Measurements from ENCODE around the gene TMF1.

DNA sequence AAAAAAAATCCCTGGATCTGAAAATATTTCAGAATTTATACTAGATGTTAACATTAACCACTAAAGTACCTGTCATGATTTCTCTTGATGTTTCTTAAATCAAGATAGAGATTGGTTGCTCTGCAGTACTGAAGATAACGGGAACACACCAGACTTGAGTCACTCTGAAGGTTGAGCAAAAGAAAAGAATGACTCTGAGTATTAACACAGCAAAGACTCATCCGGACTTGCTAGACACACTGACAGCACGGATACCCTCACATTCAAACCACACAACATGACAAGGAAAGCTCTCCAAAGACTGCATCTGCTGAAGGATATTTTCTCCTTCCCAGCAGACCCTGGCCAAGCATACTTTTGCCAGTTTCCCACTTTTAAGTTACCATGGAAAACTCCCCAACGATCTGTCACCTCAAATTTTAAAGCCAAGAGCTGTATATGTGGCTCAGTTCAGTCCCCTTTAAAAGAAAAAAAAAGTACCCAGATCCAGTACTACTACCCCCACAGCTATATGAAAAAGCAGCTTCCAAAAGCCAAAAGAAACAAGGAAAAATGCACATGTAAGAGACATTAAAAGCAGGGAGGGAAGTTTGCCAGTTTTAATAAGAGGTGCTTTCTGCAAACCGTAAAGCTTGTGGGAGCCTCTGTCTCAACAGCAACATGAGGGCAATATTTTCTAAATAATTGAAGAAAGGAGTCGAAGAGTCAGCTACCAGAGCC is 46.9 kb downstream of the TMF1 start:
- TF ChIP-seq POLR2AphosphoS5 (IDR thresholded peaks at IDR 0.05), result no peak
- no peak for TF ChIP-seq POLR2A (IDR thresholded peaks at IDR 0.05)
- TF ChIP-seq, protein P1, sequence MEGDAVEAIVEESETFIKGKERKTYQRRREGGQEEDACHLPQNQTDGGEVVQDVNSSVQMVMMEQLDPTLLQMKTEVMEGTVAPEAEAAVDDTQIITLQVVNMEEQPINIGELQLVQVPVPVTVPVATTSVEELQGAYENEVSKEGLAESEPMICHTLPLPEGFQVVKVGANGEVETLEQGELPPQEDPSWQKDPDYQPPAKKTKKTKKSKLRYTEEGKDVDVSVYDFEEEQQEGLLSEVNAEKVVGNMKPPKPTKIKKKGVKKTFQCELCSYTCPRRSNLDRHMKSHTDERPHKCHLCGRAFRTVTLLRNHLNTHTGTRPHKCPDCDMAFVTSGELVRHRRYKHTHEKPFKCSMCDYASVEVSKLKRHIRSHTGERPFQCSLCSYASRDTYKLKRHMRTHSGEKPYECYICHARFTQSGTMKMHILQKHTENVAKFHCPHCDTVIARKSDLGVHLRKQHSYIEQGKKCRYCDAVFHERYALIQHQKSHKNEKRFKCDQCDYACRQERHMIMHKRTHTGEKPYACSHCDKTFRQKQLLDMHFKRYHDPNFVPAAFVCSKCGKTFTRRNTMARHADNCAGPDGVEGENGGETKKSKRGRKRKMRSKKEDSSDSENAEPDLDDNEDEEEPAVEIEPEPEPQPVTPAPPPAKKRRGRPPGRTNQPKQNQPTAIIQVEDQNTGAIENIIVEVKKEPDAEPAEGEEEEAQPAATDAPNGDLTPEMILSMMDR (IDR thresholded peaks at IDR 0.05 in 8 of 11, conservative IDR thresholded peaks at IDR 0.05 in 3 of 11), result no peak
